GM23248 (cell line): ENCODE measurements around the gene MVP.

ENCODE experiments used
- EZH2 ChIP-seq: fragments of 200-600 bp; sonication (generic); IDR thresholded peaks from 2 replicates; pipeline ENCODE4 v1.6.1; 2018; ENCODE audit warnings: antibody characterized with exemption, mild to moderate bottlenecking; ENCODE audit not compliant: insufficient read depth, poor library complexity, severe bottlenecking
- EZH2phosphoT487 ChIP-seq: fragments of 200-600 bp; sonication (generic); IDR thresholded peaks from 2 replicates; pipeline ENCODE4 v1.6.1; 2018; ENCODE audit warnings: antibody characterized with exemption, moderate library complexity, mild to moderate bottlenecking, low read depth; ENCODE audit not compliant: insufficient read depth

- no peak for TF ChIP-seq EZH2phosphoT487
- TF ChIP-seq EZH2 = no peak
These were observed 11.1 kb upstream of the MVP start for GRCh38 chr16:29809031-29809747.
